Endothelial cell of umbilical vein (primary cell): ENCODE measurements around the gene ZMIZ1. TPM values are rescaled to one million over a fixed set of nuclear protein-coding genes. Genes with fewer than 3 reads are reported as not detected.

Source experiments
- BruUV-seq: library from RNA; stranded (reverse); fragments of 400-500 nt; replicated peaks from 2 replicates; lab custom pipeline; 2021; lab: Mats Ljungman, UMichigan
- CTCF ChIA-PET: fragments of 300-600, 350-600 bp; sonication (Branson Sonifier 250); formaldehyde crosslinking; loops from one replicate; lab custom pipeline; 2021; ENCODE audit warnings: antibody characterized with exemption, inconsistent platforms; lab: Charles Lee
- POLR2A ChIA-PET: fragments of 300-600, 350-600 bp; sonication (Branson Sonifier 250); formaldehyde crosslinking; loops from one replicate; lab custom pipeline; 2021; ENCODE audit warnings: antibody characterized with exemption, inconsistent platforms; lab: Charles Lee
- DNase-seq: peaks from one replicate; pipeline ENCODE4 v3.0.0-alpha.2; 2011; ENCODE audit warnings: low read depth, low spot score
- FAIRE-seq: peaks from 2 replicates; lab custom pipeline; 2011; peaks lifted over from hg19 to GRCh38; lab: Jason Lieb, UNC
- H2AFZ ChIP-seq: 2 replicates; pipeline ENCODE4 v1.6.0; 2012; ENCODE audit warnings: low read depth, low read length, control low read depth, inconsistent platforms
- H3K27ac ChIP-seq: 2 replicates; pipeline ENCODE4 v1.5.1; 2011; ENCODE audit warnings: low read depth, mild to moderate bottlenecking, control low read depth, low read length, moderate library complexity; ENCODE audit not compliant: insufficient read depth
- H3K27me3 ChIP-seq, 2 experiments: 2 replicates each; pipeline versions ENCODE4 v1.6.0 to v1.6.1; 2011; ENCODE audit warnings: low read length in 2 of 2, mixed read lengths in 1 of 2; ENCODE audit not compliant: control insufficient read depth in 2 of 2, insufficient read depth in 2 of 2
- H3K36me3 ChIP-seq, 2 experiments: 2 replicates in 1 of 2; 3 replicates in 1 of 2; pipeline ENCODE4 v1.5.1; 2011; ENCODE audit warnings: low read length in 2 of 2, mild to moderate bottlenecking in 1 of 2, moderate library complexity in 1 of 2; ENCODE audit not compliant: control insufficient read depth in 2 of 2, insufficient read depth in 2 of 2; ENCODE audit errors: extremely low read depth in 1 of 2
- H3K4me1 ChIP-seq: 3 replicates; pipeline ENCODE4 v1.5.1; 2011; ENCODE audit warnings: mild to moderate bottlenecking, low read length; ENCODE audit not compliant: control insufficient read depth, insufficient read depth; ENCODE audit errors: extremely low read depth
- H3K4me2 ChIP-seq: 2 replicates; pipeline ENCODE4 v1.6.1; 2011; ENCODE audit warnings: low read length, control low read depth, mixed read lengths; ENCODE audit not compliant: insufficient read depth
- H3K4me3 ChIP-seq, 3 experiments: fragments of 200-600 bp in 1 of 3; sonication (generic), shearing (Covaris generic) in 1 of 3; replicated peaks in 1 of 3; 2 replicates each; pipeline ENCODE4 v1.5.1; 2011 to 2016; ENCODE audit warnings: control low read depth in 3 of 3, low read length in 3 of 3, mild to moderate bottlenecking in 2 of 3, inconsistent platforms in 1 of 3, low read depth in 1 of 3, moderate library complexity in 1 of 3; ENCODE audit not compliant: insufficient read depth in 1 of 3
- H3K79me2 ChIP-seq: 2 replicates; pipeline ENCODE4 v1.6.0; 2012; ENCODE audit warnings: low read length, inconsistent platforms; ENCODE audit not compliant: control insufficient read depth, insufficient read depth
- H3K9ac ChIP-seq: replicated peaks from 2 replicates; pipeline ENCODE3; 2011; ENCODE audit warnings: low read length, control low read depth; ENCODE audit not compliant: insufficient read depth; ENCODE audit errors: extremely low read depth
- H3K9me1 ChIP-seq: replicated peaks from 3 replicates; pipeline ENCODE4 v1.6.0; 2011; ENCODE audit warnings: mild to moderate bottlenecking, low read length; ENCODE audit not compliant: control insufficient read depth, insufficient read depth; ENCODE audit errors: extremely low read depth
- H3K9me3 ChIP-seq: replicated peaks from 2 replicates; pipeline ENCODE4 v1.5.1; 2012; ENCODE audit warnings: low read length, inconsistent platforms; ENCODE audit not compliant: control insufficient read depth, insufficient read depth
- H4K20me1 ChIP-seq: replicated peaks from 2 replicates; pipeline ENCODE3; 2011; ENCODE audit warnings: mild to moderate bottlenecking, low read length; ENCODE audit not compliant: control insufficient read depth, insufficient read depth; ENCODE audit errors: extremely low read depth
- EZH2 ChIP-seq: IDR thresholded peaks from 2 replicates; pipeline ENCODE4 v1.6.1; 2012; ENCODE audit warnings: borderline replicate concordance, low read depth, mild to moderate bottlenecking, moderate library complexity, low read length, inconsistent platforms; ENCODE audit not compliant: severe bottlenecking
- FOS ChIP-seq: IDR thresholded peaks from 2 replicates; pipeline ENCODE4 v1.6.1; 2011; ENCODE audit warnings: mild to moderate bottlenecking, low read length, moderate library complexity, borderline replicate concordance; ENCODE audit not compliant: insufficient read depth
- GATA2 ChIP-seq: IDR thresholded peaks from 2 replicates; pipeline ENCODE4 v1.7.0; 2011; ENCODE audit warnings: low read depth, mild to moderate bottlenecking, moderate library complexity, mixed read lengths, low read length; ENCODE audit not compliant: insufficient read length, insufficient read depth
- JUN ChIP-seq: IDR thresholded peaks from 2 replicates; pipeline ENCODE4 v1.6.1; 2011; ENCODE audit warnings: borderline replicate concordance, low read depth; ENCODE audit not compliant: insufficient read length, insufficient read depth
- MYC ChIP-seq: IDR thresholded peaks from one replicate; pipeline ENCODE4 v1.6.1; 2011; ENCODE audit warnings: mild to moderate bottlenecking, low read depth, low read length
- POLR2A ChIP-seq: IDR thresholded peaks from 2 replicates; pipeline ENCODE4 v1.6.1; 2012; ENCODE audit warnings: low read depth, mild to moderate bottlenecking, control low read depth, low read length
- POLR2AphosphoS5 ChIP-seq: IDR thresholded peaks from 2 replicates; pipeline ENCODE4 v1.6.1; 2012; ENCODE audit warnings: low read depth, mild to moderate bottlenecking, control low read depth, low read length, moderate library complexity; ENCODE audit not compliant: insufficient read depth
- dilution Hi-C: fragments of 300-500 bp; cut with MboI; formaldehyde crosslinking; loops from one replicate; pipeline ENCODE4 v1.15.0; 2019; ENCODE audit warnings: low sequenced_read_pairs; ENCODE audit not compliant: extremely low pct_ligation_motif_present
- intact Hi-C: fragments of 100-400 bp; cut with micrococcal nuclease; formaldehyde crosslinking; loops from one replicate; pipeline ENCODE4 v1.10.0; 2022
- polyA plus RNA-seq, 4 experiments: library from polyadenylated mRNA; depleted of rRNA in 3 of 4; stranded (reverse) in 3 of 4; unstranded in 1 of 4; fragments of >200 nt; gene quantifications; 2 replicates each; pipeline versions ENCODE4 v1.2.1 to v1.2.3, GENCODE V29; 2011 to 2012; ENCODE audit warnings: missing spikeins in 1 of 4
- total RNA-seq: library from RNA; stranded (reverse); gene quantifications from 2 replicates; pipeline ENCODE4 v1.2.3, GENCODE V29; 2021
- TF ChIP-seq, protein P1 (sequence below): IDR thresholded peaks from 2 replicates; pipeline ENCODE4 v1.6.1; 2011; ENCODE audit not compliant: insufficient read depth, insufficient read length
- TF ChIP-seq, protein P2 (sequence below), 2 donors: IDR thresholded peaks; 1 replicate in 1 of 2; 2 replicates in 1 of 2; pipeline ENCODE4 v1.5.1; 2011; ENCODE audit warnings: low read length in 2 of 2, mild to moderate bottlenecking in 2 of 2, moderate library complexity in 2 of 2, control low read depth in 1 of 2, inconsistent platforms in 1 of 2, low read depth in 1 of 2; ENCODE audit not compliant: insufficient read depth in 1 of 2; ENCODE audit errors: extremely low read depth in 1 of 2

Gene ZMIZ1
- total and polyA plus RNA-seq, 2 donors (not counting 3 experiments of a cell fraction or from before 2014, with no cell fraction given), result 12.5 to 46.7 TPM

DNA sequence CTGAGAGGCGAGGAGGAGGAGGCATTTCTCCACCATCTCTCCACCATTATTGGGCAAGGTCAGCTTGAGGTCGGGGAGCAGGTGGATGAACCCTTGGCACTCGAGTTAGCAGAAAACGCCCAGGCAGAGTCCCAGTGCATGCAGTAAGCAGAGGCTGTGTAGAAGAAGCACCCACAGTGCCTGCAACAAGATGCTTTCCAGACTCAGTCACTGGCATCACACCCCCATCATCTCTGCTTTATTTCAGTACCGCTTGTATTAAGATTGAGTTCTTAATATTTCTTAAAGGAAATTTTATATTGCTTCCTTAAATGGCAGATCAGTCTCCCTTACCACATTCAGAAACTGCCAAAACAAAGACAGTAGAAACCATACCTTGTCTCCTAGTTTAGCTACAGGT lies 156.2 kb downstream of the ZMIZ1 start:
- intact Hi-C loops, result no loop called here
- Histone ChIP-seq H4K20me1 (no peaks in the 10 kb centered on the region), H3K27me3 (no peaks in the 10 kb centered on the region), H3K9me1 (no peaks in the 10 kb centered on the region), H2AFZ (no peak overlapping the region), H3K36me3 (peaks cover 0 to 16% of the 10 kb centered on the region in 2 experiments), H3K9ac (no peak overlapping the region), H3K4me1 (peaks cover 20% of the 10 kb centered on the region), H3K4me2 (no peak overlapping the region), H3K79me2 (no peaks in the 10 kb centered on the region), H3K27ac (no peak overlapping the region), H3K4me3 (no peak overlapping the region), H3K9me3 (no peaks in the 10 kb centered on the region)
- ChIA-PET POLR2A (no interaction called here), CTCF (no interaction called here)
- DNase-seq (no peak), FAIRE-seq (no peak)
- BruUV-seq, result no TSS peak
- dilution Hi-C loops, result no loop called here
- TF ChIP-seq JUN (no peak), POLR2AphosphoS5 (no peak), GATA2 (no peak)
- TF ChIP-seq, protein P1, sequence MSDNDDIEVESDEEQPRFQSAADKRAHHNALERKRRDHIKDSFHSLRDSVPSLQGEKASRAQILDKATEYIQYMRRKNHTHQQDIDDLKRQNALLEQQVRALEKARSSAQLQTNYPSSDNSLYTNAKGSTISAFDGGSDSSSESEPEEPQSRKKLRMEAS, result no peak

DNA sequence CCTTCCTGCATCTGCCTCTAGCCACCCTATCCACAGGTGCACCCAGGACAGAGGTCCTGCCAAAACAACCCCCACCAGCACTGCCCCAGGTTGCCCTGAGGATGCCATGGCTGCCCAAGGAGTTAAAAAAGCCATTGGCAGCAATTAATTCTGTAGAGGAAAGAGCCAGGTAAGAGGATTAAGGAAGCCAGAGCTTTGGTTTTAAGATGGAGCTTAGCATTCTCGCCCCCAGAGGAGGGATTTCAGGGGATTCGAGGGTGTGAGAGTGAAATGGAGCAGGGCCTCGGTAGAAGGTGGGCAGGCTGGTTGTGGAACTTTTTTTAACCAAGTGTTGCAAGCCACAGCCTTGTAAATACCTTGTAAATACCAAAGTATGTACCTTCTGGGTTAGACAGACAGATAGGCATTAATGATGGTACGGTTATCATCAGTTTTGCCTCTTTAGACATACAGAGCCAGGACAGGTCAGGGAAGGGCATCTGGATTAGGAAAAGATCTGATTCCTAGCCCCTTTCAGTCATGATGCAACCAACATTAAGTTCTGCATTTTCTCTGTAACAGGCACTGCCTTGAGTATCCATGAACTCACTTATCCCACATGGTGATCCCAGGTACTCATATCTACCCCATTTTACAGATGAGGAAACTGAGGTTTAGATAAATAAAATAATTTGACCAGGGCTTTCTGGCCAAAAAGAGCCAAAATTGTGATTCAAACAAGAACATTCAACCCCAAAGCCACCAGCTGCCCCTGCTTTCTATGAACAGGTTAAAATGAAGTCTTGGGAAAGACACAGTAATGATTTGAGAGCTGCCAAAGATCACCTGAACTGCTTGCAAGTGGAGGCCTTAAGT lies 157.9 kb downstream of the ZMIZ1 start:
- Histone ChIP-seq H3K79me2 (no peaks in the 10 kb centered on the region), H4K20me1 (no peaks in the 10 kb centered on the region), H3K9me1 (no peaks in the 10 kb centered on the region), H3K9me3 (no peaks in the 10 kb centered on the region), H3K4me2 (no peak overlapping the region), H3K4me3 (no peak overlapping the region), H3K36me3 (peaks cover 0 to 21% of the 10 kb centered on the region in 2 experiments), H3K27ac (no peak overlapping the region), H3K4me1 (peaks cover 17% of the 10 kb centered on the region), H3K9ac (no peak overlapping the region), H3K27me3 (no peaks in the 10 kb centered on the region), H2AFZ (no peak overlapping the region)
- FAIRE-seq, result no peak
- DNase-seq, result no peak
- dilution Hi-C loops, result no loop called here
- no TSS peak for BruUV-seq
- ChIA-PET POLR2A (no interaction called here), CTCF (interaction anchor here (0.8 kb wide), 1 partner anchor 32 kb away, joined by 3 read pairs; no protein-coding TSS in a partner anchor)
- intact Hi-C loops, result no loop called here
- TF ChIP-seq POLR2A (no peak), EZH2 (no peak), JUN (no peak), MYC (no peak), FOS (no peak), POLR2AphosphoS5 (no peak), GATA2 (no peak)
- TF ChIP-seq, protein P1, result no peak
- TF ChIP-seq, protein P2, sequence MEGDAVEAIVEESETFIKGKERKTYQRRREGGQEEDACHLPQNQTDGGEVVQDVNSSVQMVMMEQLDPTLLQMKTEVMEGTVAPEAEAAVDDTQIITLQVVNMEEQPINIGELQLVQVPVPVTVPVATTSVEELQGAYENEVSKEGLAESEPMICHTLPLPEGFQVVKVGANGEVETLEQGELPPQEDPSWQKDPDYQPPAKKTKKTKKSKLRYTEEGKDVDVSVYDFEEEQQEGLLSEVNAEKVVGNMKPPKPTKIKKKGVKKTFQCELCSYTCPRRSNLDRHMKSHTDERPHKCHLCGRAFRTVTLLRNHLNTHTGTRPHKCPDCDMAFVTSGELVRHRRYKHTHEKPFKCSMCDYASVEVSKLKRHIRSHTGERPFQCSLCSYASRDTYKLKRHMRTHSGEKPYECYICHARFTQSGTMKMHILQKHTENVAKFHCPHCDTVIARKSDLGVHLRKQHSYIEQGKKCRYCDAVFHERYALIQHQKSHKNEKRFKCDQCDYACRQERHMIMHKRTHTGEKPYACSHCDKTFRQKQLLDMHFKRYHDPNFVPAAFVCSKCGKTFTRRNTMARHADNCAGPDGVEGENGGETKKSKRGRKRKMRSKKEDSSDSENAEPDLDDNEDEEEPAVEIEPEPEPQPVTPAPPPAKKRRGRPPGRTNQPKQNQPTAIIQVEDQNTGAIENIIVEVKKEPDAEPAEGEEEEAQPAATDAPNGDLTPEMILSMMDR (IDR thresholded peaks at IDR 0.05; ENCODE audit: extremely low read depth in 1 of 2, insufficient read depth in 1 of 2, low read depth in 1 of 2, low read length in 2 of 2), result no peak
